Parathyroid adenoma (tissue), 2 donors: ENCODE measurements around the gene FAM53B.

Experiments
- H2AFZ ChIP-seq: fragments of 300-600 bp; sonication (generic); one replicate; pipeline ENCODE4 v1.7.0; 2017; ENCODE audit warnings: antibody characterized with exemption, mild to moderate bottlenecking
- H3K27ac ChIP-seq: fragments of 300-600 bp; sonication (generic); one replicate; pipeline ENCODE4 v1.7.0; 2017
- H3K27me3 ChIP-seq: fragments of 300-600 bp; sonication (generic); one replicate; pipeline ENCODE4 v1.7.0; 2017; ENCODE audit warnings: low read length; ENCODE audit not compliant: control insufficient read depth, insufficient read depth
- H3K36me3 ChIP-seq: fragments of 300-600 bp; sonication (generic); one replicate; pipeline ENCODE4 v1.7.0; 2017; ENCODE audit warnings: low read length; ENCODE audit not compliant: control insufficient read depth, insufficient read depth
- H3K4me1 ChIP-seq: fragments of 300-600 bp; sonication (generic); one replicate; pipeline ENCODE4 v1.7.0; 2017; ENCODE audit warnings: control low read depth
- H3K4me2 ChIP-seq: fragments of 300-600 bp; sonication (generic); one replicate; pipeline ENCODE4 v1.7.0; 2017; ENCODE audit warnings: low read length
- H3K4me3 ChIP-seq: fragments of 300-600 bp; sonication (generic); one replicate; pipeline ENCODE4 v1.7.0; 2017; ENCODE audit warnings: low read depth, low read length
- H3K79me2 ChIP-seq: fragments of 300-600 bp; sonication (generic); one replicate; pipeline ENCODE4 v1.7.0; 2017; ENCODE audit warnings: control low read depth
- H3K9ac ChIP-seq: fragments of 300-600 bp; sonication (generic); one replicate; pipeline ENCODE4 v1.7.0; 2017; ENCODE audit warnings: mild to moderate bottlenecking
- H3K9me3 ChIP-seq: fragments of 300-600 bp; sonication (generic); one replicate; pipeline ENCODE4 v1.7.0; 2017; ENCODE audit warnings: low read length; ENCODE audit not compliant: control insufficient read depth
- CTCF ChIP-seq: fragments of 300-600 bp; sonication (generic); IDR thresholded peaks from one replicate; pipeline ENCODE4 v1.7.0; 2017; ENCODE audit warnings: antibody characterized with exemption, mild to moderate bottlenecking
- donor health status: primary hyperparathyroidism.

The FAM53B gene

GRCh38 chr10:124671486-124672075 is 72.6 kb downstream of the FAM53B start:
- Histone ChIP-seq H2AFZ (no peak overlapping the region), H3K36me3 (no peaks in the 10 kb centered on the region), H3K79me2 (peaks cover 87% of the 10 kb centered on the region), H3K9me3 (no peaks in the 10 kb centered on the region), H3K4me2 (no peak overlapping the region), H3K27ac (peak overlapping the region; percentile 49), H3K4me1 (peaks cover 63% of the 10 kb centered on the region), H3K27me3 (no peaks in the 10 kb centered on the region), H3K9ac (no peak overlapping the region), H3K4me3 (no peak overlapping the region)
- peak; percentile 16 for TF ChIP-seq CTCF

GRCh38 chr10:124670849-124671248 is 73.3 kb downstream of the FAM53B start:
- Histone ChIP-seq H3K36me3 (no peaks in the 10 kb centered on the region), H3K4me2 (no peak overlapping the region), H3K27me3 (no peaks in the 10 kb centered on the region), H3K27ac (peak overlapping the region; percentile 49), H3K4me3 (no peak overlapping the region), H3K9ac (no peak overlapping the region), H2AFZ (no peak overlapping the region), H3K4me1 (peaks cover 60% of the 10 kb centered on the region), H3K9me3 (no peaks in the 10 kb centered on the region), H3K79me2 (peaks cover 85% of the 10 kb centered on the region)
- no peak for TF ChIP-seq CTCF

GRCh38 chr10:124669824-124670654 is 74.1 kb downstream of the FAM53B start:
- no peaks in the 10 kb centered on the region for H3K36me3 ChIP-seq
- no peaks in the 10 kb centered on the region for H3K27me3 ChIP-seq
- TF ChIP-seq CTCF: no peak
- no peak overlapping the region for H2AFZ ChIP-seq
- no peak overlapping the region for H3K9ac ChIP-seq
- peaks cover 85% of the 10 kb centered on the region for H3K79me2 ChIP-seq
- H3K4me3 ChIP-seq: no peak overlapping the region
- H3K4me1 ChIP-seq: peaks cover 58% of the 10 kb centered on the region
- no peak overlapping the region for H3K4me2 ChIP-seq
- H3K27ac ChIP-seq: peak overlapping the region; percentile 49
- no peaks in the 10 kb centered on the region for H3K9me3 ChIP-seq

- H3K4me2 ChIP-seq: no peak overlapping the region
- no peaks in the 10 kb centered on the region for H3K27me3 ChIP-seq
- no peak for TF ChIP-seq CTCF
- no peak overlapping the region for H2AFZ ChIP-seq
- H3K4me3 ChIP-seq: no peak overlapping the region
- no peaks in the 10 kb centered on the region for H3K9me3 ChIP-seq
- H3K79me2 ChIP-seq: peaks cover 86% of the 10 kb centered on the region
- H3K27ac ChIP-seq: peak overlapping the region; percentile 82
- no peaks in the 10 kb centered on the region for H3K36me3 ChIP-seq
- peaks cover 51% of the 10 kb centered on the region for H3K4me1 ChIP-seq
- H3K9ac ChIP-seq: no peak overlapping the region
Observed at GRCh38 chr10:124669141-124669823, 74.9 kb downstream of the FAM53B start.
